HL-60 (cell line): ENCODE data around the gene AKR1C4.
"Not testable (repeated sequence)": the region's sequence is repeated elsewhere in the genome, so short reads cannot be mapped to it uniquely, and the experiment has no call there.

Experiments used
- DNase-seq, 2 experiments: peaks; one replicate each; pipeline ENCODE4 v3.0.0-alpha.2; 2010 to 2020; ENCODE audit warnings: low read depth in 1 of 2, low spot score in 1 of 2
- H3K27ac ChIP-seq: fragments of 250-450 bp; sonication (Bioruptor Pico); replicated peaks from 2 replicates; pipeline ENCODE4 v1.5.1; 2020; ENCODE audit warnings: mild to moderate bottlenecking, moderate library complexity
- H3K27me3 ChIP-seq: fragments of 250-450 bp; sonication (Bioruptor Pico); 2 replicates; pipeline ENCODE4 v1.5.1; 2021; ENCODE audit warnings: mild to moderate bottlenecking, moderate library complexity; ENCODE audit not compliant: insufficient read depth, poor library complexity, severe bottlenecking
- H3K4me3 ChIP-seq: replicated peaks from 2 replicates; pipeline ENCODE4 v1.5.1; 2011; ENCODE audit warnings: mild to moderate bottlenecking, control low read depth, low read length; ENCODE audit not compliant: insufficient read depth
- CTCF ChIP-seq: IDR thresholded peaks from one replicate; pipeline ENCODE4 v1.5.1; 2011; ENCODE audit warnings: low read length, control low read depth, inconsistent platforms; ENCODE audit not compliant: insufficient read depth
- GABPA ChIP-seq: IDR thresholded peaks from 2 replicates; pipeline ENCODE4 v1.6.1; 2012; ENCODE audit warnings: low read depth
- POLR2AphosphoS5 ChIP-seq: IDR thresholded peaks from 2 replicates; pipeline ENCODE4 v1.6.1; 2012; ENCODE audit warnings: low read depth
- REST ChIP-seq: IDR thresholded peaks from 2 replicates; pipeline ENCODE4 v1.6.1; 2012; ENCODE audit warnings: low read depth; ENCODE audit not compliant: insufficient replicate concordance
- SPI1 ChIP-seq: IDR thresholded peaks from 2 replicates; pipeline ENCODE4 v1.6.1; 2012; ENCODE audit warnings: low read depth, mild to moderate bottlenecking, borderline replicate concordance

The AKR1C4 gene

GRCh38 chr10:5195727-5196374 is 786 bp upstream of the AKR1C4 start:
- DNase-seq = no peak
- no peaks in the 10 kb centered on the region for H3K27me3 ChIP-seq
- no peak overlapping the region for H3K4me3 ChIP-seq
- H3K27ac ChIP-seq = no peak overlapping the region
- TF ChIP-seq GABPA = no peak

GRCh38 chr10:5198386-5198785 is 1.7 kb downstream of the AKR1C4 start:
- TF ChIP-seq CTCF = no peak
- no peak for TF ChIP-seq GABPA
- TF ChIP-seq REST = no peak
- TF ChIP-seq POLR2AphosphoS5 = no peak
- TF ChIP-seq SPI1 = no peak
- no peak for DNase-seq
- no peak overlapping the region for H3K27ac ChIP-seq
- H3K27me3 ChIP-seq = no peaks in the 10 kb centered on the region
- H3K4me3 ChIP-seq = no peak overlapping the region

GRCh38 chr10:5199398-5199797 is 2.8 kb downstream of the AKR1C4 start:
- Histone ChIP-seq H3K27ac (no peak overlapping the region), H3K27me3 (no peaks in the 10 kb centered on the region), H3K4me3 (no peak overlapping the region)
- no peak for TF ChIP-seq REST
- no peak for TF ChIP-seq POLR2AphosphoS5
- TF ChIP-seq SPI1 = no peak
- no peak for TF ChIP-seq CTCF
- TF ChIP-seq GABPA = no peak
- DNase-seq = no peak

GRCh38 chr10:5206799-5207198 is 10.2 kb downstream of the AKR1C4 start:
- no peak overlapping the region for H3K4me3 ChIP-seq
- no peak overlapping the region for H3K27ac ChIP-seq
- no peak for DNase-seq
- TF ChIP-seq CTCF (no peak), POLR2AphosphoS5 (no peak), GABPA (no peak), SPI1 (no peak), REST (no peak)
- H3K27me3 ChIP-seq = no peaks in the 10 kb centered on the region

GRCh38 chr10:5209776-5210175 is 13.1 kb downstream of the AKR1C4 start:
- H3K27ac ChIP-seq, H3K27me3 ChIP-seq, DNase-seq, H3K4me3 ChIP-seq: not testable (repeated sequence)

- not testable (repeated sequence) for H3K4me3 ChIP-seq, H3K27ac ChIP-seq, DNase-seq, H3K27me3 ChIP-seq
Measured at GRCh38 chr10:5210261-5210660, 13.6 kb downstream of the AKR1C4 start.
